GM19043 (cell line): ENCODE measurements around the gene OR8J3.
"Not testable (repeated sequence)": the region's sequence is repeated elsewhere in the genome, so short reads cannot be mapped to it uniquely, and the experiment has no call there.

Source experiments
- ATAC-seq: cut with Tn5 transposase; IDR thresholded peaks from one replicate; pipeline ENCODE4 v1.9.1; 2021; ENCODE audit warnings: low read depth; ENCODE audit not compliant: unreplicated experiment

The OR8J3 gene, protein sequence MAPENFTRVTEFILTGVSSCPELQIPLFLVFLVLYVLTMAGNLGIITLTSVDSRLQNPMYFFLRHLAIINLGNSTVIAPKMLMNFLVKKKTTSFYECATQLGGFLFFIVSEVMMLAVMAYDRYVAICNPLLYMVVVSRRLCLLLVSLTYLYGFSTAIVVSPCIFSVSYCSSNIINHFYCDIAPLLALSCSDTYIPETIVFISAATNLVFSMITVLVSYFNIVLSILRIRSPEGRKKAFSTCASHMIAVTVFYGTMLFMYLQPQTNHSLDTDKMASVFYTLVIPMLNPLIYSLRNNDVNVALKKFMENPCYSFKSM

GRCh38 chr11:56140151-56140661, at the start of gene OR8J3:
Gene OR8J3, minus strand, starts transcription at chr11:56140201. Its CDS starts 2,483 bp downstream, at chr11:56137718.
- no peak for ATAC-seq

- ATAC-seq = no peak
Measured at GRCh38 chr11:56188602-56189001, 48.6 kb upstream of the OR8J3 start.

- no peak for ATAC-seq
Measured at GRCh38 chr11:56183459-56183858, 43.5 kb upstream of the OR8J3 start.

DNA sequence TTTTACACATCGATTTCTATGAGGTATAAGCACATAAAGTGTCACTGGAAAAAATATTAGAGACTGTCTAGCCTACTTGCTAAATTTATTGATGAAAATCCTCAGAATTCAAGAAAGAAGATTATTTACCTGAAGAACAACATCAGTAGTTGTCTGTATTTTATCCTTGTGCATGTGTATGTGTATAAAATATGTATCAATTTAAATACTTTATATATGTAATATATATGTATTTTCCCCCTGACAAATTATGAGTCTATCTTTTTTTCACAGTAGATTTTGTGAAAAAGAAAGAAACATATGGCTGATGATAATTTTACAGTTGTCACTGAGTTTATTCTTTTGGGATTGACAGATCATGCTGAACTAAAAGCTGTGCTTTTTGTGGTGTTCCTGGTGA, 36.3 kb upstream of the OR8J3 start, which contains the start of gene OR5J2:
TSS of gene OR5J2 (plus strand) at position 301 of the 400 bp plus-strand sequence. CDS start at position 301, 0 bp downstream.
- no peak for ATAC-seq

DNA sequence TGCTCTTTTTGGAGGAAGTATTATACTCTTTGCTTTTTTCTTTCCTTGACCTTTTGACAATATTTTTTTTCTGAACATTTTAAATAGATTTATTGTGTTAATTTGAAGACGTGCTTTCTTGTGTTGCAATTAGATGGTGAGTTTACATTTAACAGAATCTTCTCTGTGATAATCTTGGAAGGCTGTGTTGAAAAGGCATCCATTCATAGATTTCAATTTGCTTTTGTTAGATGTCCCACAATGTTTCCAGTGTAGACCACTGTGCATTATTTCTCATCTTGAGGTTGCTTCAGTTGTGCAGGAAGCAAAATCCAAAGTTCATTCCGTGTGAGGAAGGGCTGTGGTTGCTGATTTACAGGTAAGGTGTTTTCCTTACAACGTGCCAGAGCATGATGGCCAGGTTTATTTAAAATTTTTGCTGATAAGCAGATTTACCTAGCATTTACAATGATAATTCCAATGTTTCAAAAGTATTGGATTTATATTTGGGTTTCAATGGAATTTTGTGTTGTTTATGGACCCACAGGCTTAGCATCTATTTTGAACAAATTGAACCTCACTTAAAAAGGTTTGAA, 32.3 kb upstream of the OR8J3 start:
- ATAC-seq = no peak

GRCh38 chr11:56163804-56164203, 23.8 kb upstream of the OR8J3 start:
- no peak for ATAC-seq

GRCh38 chr11:56160217-56160616, 20.2 kb upstream of the OR8J3 start, which contains the start of gene OR8K5:
Gene OR8K5, minus strand, starts transcription at chr11:56160317. Its CDS starts 0 bp downstream, at chr11:56160317.
- ATAC-seq = no peak

- ATAC-seq = no peak
Measured at GRCh38 chr11:56152333-56152732, 12.3 kb upstream of the OR8J3 start.

DNA sequence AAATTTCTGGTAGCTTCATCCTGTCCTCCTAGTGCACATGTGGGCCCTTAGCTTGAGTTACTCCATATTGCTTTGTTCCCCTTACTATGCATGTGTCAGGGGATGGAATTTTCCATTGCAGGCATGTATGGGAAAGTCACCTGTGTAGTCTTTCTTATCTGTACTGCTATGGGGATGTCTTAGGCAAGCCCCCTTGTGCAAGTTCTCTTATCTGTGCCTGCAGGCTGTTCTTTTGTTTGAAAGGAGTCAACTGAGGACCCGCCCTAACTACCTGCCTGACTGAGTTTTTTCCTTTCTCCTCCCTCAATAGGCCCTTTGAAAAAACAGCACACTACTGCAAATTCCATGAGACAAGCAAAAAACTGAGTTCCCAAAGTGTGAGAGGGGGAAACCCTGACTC, 11.4 kb upstream of the OR8J3 start:
- no peak for ATAC-seq

DNA sequence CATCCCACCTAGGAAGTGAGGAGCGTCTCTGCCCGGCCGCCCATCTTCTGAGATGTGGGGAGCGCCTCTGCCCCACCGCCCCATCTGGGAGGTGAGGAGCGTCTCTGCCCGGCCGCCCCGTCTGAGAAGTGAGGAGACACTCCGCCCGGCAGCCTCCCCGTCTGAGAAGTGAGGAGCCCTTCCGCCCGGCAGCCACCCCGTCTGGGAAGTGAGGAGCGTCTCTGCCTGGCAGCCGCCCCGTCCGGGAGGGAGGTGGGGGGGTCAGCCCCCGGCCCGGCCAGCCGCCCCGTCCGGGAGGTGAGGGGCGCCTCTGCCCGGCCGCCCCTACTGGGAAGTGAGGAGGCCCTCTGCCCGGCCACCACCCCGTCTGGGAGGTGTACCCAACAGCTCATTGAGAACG, 3.7 kb upstream of the OR8J3 start:
- ATAC-seq = not testable (repeated sequence)

- ATAC-seq = no peak
Measured at GRCh38 chr11:56122073-56122472, 17.9 kb downstream of the OR8J3 start, which contains the start of gene OR8H3. Gene OR8H3, plus strand, starts transcription at chr11:56122373. Its CDS starts 0 bp downstream, at chr11:56122373.

GRCh38 chr11:56103210-56103737, 36.7 kb downstream of the OR8J3 start, which contains the start of gene OR8H2:
Gene OR8H2, plus strand, starts transcription at chr11:56103687. Its CDS starts 1,356 bp downstream, at chr11:56105043.
- ATAC-seq = no peak

GRCh38 chr11:56093008-56093407, 47.0 kb downstream of the OR8J3 start, which contains the start of gene OR8I2:
Gene OR8I2, plus strand, starts transcription at chr11:56093308. Its CDS starts 0 bp downstream, at chr11:56093308.
- ATAC-seq = no peak

DNA sequence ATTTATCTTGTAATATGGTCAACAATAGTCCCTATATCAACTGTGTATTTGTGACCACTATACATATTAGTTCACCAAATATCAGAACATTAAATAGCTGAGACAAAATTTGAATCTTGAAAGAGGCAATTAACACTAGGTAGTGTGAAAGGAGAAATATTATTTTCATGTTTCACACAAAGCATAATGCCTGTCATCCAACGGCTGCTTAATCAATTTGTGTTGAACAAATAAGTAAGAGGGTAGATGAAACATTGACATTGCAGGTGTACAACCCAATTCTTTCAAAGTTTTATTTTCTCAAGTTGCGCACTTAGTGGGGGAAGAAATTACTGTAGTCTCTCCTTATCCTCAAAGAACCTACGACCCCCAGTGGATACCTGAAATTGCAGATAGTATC, 50.3 kb downstream of the OR8J3 start:
- ATAC-seq = no peak
